HG03135 (cell line): ENCODE data around the gene COL4A2.
"Not testable (repeated sequence)": the region's sequence is repeated elsewhere in the genome, so short reads cannot be mapped to it uniquely, and the experiment has no call there.

Source experiments
- ATAC-seq: cut with Tn5 transposase; IDR thresholded peaks from one replicate; pipeline ENCODE4 v1.9.1; 2021; ENCODE audit warnings: mild to moderate bottlenecking, moderate library complexity; ENCODE audit not compliant: unreplicated experiment

The COL4A2 gene

DNA sequence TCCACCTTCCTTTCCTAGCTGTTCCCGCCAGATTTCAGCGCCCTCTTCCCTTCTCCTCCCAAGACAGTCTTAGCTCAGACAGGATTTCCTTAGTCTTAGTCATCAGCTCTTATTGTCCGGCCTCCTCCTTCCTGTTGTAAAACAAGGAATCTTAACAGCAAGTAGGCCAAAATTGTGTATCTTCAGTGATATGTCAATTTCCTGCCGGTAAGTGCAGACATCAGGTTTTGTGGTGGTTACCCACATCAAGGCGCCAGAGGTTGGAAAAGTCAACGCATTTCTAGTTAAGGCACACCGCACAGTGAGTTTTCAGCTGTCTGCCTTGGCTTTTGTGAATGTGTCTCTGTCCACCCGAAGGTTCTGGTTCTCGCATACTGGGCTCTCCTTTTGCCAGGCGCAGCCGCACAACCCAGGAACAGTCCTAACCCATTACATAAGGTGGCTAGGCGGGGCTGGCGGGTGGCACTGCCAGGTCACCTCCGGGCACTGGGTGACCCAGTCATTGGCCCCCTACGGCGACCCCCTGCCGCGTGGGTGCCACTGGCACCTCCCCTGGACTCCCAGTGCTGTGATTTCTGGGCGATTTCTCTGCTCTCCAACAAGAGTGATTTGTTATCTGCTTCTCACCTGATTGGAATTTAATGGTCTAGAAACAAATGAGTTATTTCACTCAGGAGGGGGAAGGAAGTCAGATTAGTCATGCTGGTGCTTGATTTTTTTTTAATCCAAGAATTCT is 12.9 kb downstream of the COL4A2 start:
- no peak for ATAC-seq

DNA sequence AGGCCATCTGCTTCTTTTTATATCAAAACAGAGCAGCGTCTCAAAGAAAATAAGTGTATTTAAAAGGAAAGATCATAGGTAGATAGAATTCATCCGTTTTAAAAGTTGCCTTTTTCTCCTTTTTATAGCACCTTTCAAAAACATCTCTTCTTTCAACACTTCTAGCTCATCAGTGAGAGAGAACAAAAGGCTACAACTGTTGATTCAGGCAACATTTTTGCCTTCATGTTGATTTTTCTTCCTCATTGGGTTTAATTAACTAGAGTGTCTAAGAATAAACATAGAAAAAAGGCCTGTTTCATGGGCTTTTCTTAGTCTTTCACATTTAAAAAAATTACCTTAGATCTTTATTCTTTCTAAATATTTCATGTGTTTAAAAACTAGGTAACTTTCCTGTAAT is 13.6 kb downstream of the COL4A2 start:
- no peak for ATAC-seq

DNA sequence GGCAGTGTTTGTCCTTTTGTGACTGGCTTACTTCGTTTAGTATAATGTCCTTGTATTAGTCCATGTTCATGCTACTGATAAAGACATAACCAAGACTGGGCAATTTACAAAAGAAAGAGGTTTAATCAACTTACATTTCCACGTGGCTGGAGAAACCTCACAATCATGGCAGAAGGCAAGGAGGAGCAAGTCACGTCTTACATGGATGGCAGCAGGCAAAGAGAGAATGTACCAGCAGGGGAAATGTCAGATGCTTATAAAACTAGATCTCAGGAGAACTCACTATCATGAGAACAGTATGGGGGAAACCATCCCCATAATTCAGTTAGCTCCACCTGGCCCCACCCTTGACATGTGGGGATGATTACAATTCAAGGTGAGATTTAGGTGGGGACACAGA is 14.5 kb downstream of the COL4A2 start:
- not testable (repeated sequence) for ATAC-seq

DNA sequence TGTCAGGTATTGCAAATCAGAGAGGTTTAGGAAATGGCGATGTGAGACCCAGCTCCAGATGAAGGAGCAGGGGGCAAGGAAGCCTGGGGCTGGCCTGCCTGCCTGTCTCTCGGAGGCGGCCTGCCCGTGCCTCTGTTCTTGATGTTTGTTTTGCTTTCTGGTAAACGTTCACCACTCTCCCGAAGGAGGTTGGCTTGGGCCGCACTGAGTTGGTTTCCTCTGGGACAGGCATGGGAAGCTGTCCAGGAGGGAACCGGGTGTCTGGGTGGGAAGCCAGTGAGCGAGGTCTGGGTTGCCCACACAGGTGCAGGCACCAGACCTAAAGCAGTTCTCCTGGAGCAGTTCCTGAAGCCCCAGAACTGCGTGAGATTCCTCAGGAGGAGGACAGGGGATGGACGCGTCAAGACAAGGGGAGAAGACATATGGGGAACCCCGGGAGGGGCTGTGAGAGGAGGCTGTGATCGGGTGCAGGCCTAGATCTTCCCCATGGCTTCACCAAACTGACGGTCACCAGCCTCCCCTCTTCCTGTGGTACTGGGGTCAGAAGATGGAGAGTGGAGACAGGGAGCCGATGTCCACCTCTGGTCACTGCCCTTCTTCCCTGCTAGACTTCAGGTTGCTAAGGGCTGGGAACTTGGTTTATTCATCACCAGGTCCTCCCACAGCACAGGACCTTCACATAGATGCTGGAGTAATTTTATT is 15.2 kb downstream of the COL4A2 start:
- ATAC-seq: no peak

DNA sequence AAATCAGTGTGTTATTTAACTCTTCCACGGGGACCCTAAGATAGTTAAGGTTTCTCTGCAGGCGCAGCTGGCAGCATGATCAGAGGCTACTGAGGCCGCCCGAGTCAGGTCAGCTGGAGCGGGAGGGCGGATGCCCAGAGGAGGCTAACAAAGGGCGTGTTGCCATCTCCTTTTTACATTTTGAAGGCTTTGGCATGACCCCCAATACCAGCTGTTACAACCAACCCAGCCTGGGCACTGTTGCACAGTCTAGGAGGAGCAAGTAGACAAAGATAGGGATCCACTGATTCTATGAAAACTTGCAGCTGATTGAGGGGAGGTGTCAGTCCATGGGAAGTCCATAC is 15.7 kb downstream of the COL4A2 start:
- no peak for ATAC-seq

DNA sequence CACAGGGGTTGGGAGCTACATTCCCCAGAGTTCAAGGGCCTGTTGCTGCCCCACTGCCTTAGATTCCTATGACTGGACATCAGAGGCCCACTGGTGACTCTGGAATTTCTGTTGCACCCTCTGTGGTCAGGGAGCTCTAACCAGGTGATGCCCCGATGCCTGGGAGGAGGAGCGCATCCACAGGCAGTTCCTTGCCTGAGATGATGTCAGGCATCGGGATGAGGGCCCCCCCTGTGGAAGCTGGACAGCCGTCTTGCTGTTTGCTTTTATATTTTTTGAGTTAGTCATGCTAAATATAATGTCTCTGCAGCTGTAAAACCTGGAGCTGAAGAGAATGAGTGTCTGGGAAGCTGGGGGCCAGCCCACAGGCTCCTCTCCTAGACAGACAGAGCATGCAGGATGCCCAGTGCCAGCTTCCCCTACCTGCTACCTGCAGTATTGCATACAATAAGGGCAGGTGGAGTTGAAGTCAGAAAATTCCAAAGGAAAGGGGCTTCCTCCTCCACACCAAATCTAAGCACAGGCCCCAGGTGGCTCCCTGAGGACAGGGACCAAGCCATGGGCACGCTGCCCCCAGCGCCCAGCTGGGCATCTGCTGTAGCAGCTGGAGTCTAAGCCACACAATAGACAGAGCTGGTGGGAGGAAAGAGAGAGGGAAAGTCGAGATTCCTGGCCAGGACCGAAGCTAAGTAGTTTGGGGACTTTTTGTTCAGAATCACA is 16.2 kb downstream of the COL4A2 start:
- ATAC-seq: no peak

DNA sequence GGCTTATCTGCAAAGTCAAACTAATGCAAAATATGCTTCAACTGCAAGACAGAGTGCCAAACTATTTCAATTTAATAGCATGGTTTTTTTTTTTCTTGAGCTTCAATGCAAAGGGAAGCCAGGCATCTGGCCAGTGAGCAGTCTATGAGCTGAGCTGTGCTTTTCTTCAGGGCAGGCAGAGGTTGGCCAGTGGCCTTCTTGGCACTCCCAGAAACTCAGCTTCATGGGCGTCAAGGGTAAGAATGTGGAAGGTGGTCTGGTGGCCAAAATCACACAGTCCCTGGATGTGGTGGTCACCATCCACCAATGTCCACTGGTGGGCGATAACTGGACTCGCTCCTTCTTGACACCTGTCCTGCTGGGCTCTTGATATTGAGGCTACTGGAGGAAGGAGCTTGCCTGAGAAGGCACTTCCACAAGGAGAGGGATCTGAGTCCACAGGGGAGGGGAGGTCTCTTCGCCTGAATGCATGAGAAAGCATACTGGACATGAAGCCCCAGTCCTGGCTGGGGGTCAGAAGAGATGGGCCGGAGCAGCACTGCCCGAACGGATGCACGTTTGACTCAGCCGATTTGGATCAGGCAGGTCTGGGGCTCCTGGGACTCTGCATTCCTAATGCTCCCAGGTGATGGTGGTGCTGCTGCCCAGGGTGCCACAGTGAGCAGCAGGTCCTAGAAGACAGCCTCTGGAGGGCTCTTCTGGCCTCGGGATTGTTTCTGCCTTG is 17.1 kb downstream of the COL4A2 start:
- ATAC-seq: no peak

DNA sequence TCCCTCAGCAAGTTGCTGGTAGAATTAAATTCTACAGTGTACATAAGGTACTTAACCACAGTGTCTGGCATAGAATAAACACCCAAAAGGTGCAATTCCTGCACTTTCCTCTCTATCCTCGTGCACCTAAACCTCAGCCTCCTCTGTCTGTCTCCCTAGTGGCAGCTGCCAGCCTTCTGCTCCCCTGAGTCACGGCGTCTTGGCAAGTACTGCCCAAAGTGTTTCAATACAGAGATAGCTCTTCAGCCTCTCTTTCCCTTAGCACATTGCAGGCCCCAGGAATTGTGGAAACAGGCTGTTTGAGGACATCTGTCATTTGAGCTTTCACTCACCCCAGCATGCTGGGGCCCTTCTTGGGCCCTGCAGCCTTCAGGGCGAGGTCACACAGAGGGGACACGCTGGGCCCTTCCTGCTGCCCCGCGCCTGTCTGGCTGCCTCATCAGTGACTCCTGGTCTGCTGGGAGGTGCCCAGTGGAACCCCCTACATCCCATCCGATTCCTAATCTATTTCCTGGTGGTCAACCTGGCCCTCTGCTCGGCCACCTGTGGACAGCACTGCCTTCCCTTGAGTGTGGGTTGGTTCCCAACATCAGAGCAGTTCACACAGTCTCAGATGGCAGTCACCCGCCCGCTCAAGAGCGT is 19.3 kb downstream of the COL4A2 start:
- no peak for ATAC-seq

DNA sequence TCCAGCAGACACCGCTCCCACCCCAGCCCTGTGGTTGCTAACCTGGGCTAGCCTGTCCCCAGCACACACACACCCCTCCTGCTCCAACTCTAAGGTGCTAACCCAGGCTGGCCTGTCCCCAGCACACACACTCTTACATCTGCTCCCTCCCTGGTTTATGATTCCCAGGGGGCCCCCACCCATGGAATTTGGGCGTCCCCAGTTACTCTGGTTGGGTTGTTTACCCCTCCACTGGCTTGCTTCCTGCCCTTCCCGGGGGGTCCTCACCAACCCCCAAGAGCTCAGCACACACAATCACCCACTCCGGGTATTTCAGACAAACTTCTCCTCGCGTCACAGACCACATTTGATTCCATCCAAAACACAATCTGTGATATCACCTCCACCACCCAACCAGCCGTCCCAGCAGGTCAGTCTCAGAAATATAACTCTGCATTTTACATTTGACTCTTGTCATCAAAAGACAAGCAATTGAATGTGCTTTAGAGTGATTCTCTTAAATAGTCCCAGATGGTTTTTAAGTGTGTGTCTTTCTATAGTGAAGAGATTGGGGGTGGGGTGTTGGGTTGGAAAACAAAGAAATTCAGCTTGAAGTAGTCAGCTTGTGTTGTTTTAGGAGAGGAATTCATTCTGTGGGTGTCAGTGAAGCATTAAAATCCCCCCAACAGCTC is 20.1 kb downstream of the COL4A2 start:
- ATAC-seq: no peak

DNA sequence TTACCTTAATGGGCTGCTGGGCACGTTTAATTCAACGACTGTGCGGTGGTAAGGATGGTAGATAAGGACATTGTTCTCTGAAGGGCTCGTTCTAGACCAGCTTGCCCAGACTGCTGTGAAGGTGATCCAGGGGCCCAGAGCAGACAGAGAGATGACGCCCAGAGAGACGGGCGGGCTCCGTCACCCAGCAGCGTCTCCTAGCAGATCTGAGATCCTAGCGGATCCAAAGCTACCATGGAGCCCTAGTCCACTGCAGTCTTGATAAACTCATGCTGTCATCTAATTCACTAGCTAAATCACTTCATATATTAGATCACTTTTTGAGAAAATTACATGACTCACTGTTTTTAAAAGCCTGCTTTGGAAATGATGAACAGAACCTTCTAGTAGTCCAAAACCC is 21.5 kb downstream of the COL4A2 start:
- ATAC-seq: no peak

DNA sequence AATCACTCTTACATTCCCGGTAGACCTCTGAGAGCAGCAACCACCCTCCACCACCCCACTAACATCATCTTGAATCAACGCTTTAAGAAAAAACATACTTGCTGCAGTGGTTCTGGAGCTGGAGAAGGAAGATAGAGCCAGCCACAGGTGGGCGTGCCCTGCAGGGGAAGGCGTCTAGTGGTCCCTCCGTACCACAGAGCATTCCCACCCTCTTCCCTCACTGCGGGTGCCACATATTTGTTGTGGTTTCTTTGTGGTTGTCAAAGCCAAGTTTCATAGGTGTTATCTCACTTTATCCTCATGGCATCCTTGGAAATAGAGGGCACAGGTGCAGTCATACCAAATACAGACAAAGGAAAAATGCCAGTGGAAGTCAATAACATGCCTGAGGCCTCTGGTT is 22.2 kb downstream of the COL4A2 start:
- no peak for ATAC-seq

DNA sequence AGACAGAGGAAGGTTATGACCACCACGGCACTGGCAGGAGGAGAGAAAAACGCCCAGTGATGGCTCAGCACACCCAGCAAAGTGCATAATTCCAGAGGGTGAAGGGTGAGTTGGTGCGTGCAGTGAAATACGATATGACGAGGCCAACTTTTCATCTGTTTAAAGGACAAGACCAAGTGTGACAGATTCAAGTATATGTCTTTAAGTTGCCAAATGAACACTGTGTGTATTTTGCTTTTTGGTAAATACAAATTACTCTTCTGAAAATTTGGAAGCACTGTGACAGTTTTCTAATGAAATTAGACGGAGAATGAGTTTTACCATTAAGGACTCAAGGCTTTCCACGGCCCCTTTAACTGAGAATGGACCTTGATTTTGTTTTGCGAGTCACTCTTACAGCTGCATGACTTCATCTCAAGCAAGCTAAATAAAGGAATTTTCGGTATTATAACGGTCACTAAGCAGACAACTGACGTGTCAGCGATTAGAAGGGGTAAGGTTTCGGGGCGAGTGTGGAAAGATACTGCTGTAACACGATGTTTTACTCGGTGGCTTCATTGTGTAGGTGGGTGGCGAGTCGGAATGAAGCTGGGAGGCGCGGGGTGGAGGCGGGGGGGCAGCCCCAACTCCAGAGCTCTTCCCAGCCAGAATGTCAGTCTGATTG is 22.8 kb downstream of the COL4A2 start:
- no peak for ATAC-seq

DNA sequence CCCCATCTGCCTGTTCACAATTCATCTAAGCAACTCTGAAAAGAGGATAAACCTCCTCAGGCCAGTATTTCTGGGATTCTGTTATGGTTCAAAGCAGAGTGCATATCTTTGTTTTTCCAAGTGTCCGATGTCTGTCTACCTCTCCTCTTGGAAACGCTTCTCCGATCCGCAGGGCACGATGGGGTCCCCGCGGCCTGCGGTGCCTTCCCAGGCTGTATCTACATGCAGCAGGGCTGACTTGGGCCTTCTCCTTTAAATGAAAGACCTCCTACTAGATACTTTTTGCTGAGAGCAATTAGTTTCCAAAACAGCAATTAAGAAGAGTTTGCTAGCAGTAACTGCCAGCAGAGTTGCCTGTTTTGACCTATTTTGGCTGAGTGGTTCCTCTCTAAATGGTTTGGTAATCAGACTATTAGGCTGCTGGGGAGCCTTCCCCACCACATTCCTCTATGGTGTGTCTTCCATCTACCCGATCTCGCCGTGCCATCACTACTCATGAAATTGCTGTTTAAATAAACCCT is 23.5 kb downstream of the COL4A2 start:
- no peak for ATAC-seq

DNA sequence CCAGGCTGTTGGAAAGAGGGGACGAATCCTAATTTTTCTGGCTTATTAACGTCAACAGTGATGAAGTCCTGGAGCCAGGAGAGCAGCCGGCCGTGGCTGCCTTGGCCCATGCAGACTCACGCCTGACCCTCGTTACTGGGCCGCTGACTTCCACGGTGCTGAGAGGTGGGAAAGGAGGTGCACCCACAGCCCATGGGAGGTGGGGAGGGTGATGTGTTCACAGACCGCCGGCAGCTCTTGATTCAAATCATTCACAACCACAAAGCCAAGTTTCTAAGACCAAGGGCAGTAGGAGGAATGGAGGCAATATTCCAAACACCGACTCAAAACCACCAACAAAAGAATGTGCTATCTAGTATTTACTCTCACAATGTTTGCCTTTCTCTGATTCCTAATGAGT is 24.3 kb downstream of the COL4A2 start:
- no peak for ATAC-seq

DNA sequence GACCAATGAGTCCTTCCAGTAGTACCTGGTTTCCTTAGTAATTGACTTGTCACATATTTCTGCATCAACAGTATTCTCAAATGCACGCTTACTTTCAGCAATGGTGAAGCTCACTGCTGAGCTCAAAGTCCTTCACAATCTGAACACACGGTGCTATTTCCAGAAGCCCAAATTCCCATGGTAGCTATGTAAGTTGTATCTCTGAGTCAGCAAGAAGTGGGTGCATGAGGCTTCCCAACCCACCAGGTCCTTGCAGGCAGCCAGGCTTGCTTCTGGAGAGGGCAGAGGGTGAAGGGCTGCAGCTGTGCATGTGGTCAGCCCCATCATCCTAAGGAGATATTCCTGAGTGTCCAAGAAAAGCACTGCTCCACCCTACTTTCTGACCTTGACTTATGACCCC is 25.7 kb downstream of the COL4A2 start:
- ATAC-seq: no peak

DNA sequence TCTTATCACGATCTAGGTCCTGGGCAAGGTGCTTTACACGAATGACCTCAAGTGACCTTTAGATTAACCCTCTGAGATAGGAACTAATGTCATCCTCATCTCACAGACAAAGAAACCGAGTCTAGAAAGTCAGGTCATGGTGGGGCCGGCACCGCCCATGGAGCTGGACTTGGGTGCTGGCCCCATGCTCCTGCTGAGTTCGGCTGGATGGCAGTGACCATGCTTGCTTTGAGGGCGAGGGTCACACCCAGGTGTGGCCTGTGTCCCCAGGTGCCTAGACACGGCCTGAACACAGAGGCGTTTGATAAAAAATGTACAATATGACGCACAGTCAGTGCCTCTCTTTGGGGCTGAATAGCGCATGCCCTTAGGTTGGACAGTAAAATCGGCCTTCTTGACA is 26.8 kb downstream of the COL4A2 start:
- no peak for ATAC-seq

DNA sequence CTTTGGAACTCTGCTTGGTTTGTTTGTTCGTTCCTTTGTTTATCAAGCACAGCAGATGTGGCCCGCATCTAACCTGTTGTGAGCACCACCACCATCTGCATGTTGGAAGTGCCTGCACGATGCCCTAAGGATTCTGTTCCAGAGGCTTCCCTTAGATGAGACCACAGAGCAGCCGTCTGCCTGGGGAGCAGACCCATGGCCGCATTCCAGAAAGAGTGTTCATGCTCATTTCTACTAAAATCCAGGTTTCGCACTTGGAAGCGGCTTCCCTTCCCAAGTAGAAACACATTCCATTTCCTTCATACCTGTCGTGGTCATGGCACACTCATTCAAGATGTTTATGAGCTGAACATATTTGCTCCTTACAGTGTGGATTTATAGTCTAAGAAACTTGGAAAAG is 27.2 kb downstream of the COL4A2 start:
- ATAC-seq: no peak

DNA sequence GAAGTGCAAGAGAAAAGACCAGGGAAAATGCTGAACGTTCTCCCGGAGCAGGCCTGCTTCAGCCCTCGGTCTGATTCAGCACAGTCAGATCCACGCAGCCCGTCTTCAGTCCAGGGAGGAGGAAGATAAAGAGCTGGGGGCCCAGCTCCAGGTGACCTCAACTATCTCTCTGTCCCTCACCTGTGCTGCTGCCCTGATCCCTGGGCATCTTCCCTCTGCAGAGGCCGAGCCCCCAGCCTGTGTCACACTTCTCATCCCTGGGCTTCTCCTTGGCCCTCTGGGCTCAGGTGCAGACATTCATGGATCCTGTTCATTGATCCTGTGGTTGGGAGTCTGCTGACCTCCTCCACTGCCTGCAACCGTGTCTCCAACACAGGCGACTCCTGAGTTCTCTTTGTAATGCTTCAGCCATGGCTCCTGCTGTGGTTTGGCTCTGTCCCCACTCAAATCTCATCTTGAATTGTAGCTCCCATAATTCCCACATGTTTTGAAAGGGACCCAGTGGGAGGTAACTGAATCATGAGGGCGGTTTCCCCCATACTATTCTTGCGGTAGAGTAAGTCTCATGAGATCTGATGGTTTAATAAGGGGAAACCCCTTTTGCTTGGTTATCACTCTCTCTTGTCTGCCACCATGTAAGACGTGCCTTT is 27.9 kb downstream of the COL4A2 start:
- no peak for ATAC-seq

DNA sequence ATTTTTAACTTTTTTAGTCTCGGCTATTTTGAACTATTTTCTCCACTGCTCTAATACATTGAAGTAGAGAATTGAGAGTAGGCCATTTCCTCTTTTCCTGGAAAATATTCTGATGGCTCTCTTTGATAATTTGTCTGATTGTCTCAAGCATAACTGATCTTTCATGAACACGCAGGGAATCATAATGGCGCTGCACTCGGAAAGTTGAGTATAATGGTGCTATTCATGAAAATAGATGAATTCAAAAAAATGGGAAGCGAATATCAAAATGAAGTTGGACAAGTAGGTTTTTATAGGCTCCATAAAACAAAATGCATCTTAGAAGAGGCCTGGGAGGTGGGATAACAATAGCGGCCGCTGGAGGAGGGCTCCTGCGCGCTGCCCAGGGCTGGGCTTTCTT is 29.0 kb downstream of the COL4A2 start:
- no peak for ATAC-seq
